HepG2 (cell line): Measurements from ENCODE around the gene ATP11A. TPM values are rescaled to one million over a fixed set of nuclear protein-coding genes. Genes with fewer than 3 reads are reported as not detected.

Experiments
- ATAC-seq: fragments of 200-7000 bp; cut with Tn5 transposase; 3 replicates; pipeline ENCODE4 v1.9.1; 2020; ENCODE audit warnings: mild to moderate bottlenecking, moderate library complexity
- BruUV-seq: library from RNA; stranded (reverse); fragments of 400-500 nt; replicated peaks from 2 replicates; lab custom pipeline; 2021; lab: Mats Ljungman, UMichigan
- CTCF ChIA-PET: fragments of 300-600 bp; formaldehyde crosslinking; extraction: SDS; loops from one replicate; lab custom pipeline; 2021; ENCODE audit warnings: low total read pairs, inconsistent platforms, low intra/inter-chr PET ratio; lab: Yijun Ruan, JAX
- POLR2A ChIA-PET: fragments of 350-600 bp; sonication (Branson Sonifier 250); formaldehyde crosslinking; loops from one replicate; lab custom pipeline; 2020; ENCODE audit warnings: antibody characterized with exemption, inconsistent platforms; lab: Yijun Ruan, JAX
- DNase-seq: peaks from one replicate; pipeline ENCODE4 v3.0.0-alpha.2; 2015; ENCODE audit warnings: low spot score
- FAIRE-seq: peaks from 3 replicates; lab custom pipeline; 2011; peaks lifted over from hg19 to GRCh38; lab: Jason Lieb, UNC
- H2AFZ ChIP-seq: one replicate; pipeline ENCODE4 v1.6.1; 2011; ENCODE audit warnings: low read length, inconsistent platforms
- H3K27ac ChIP-seq: fragments of 300-600 bp; 3 replicates; pipeline ENCODE4 v1.8.0; 2011; ENCODE audit warnings: mixed run types, mild to moderate bottlenecking, mixed read lengths, low read length, inconsistent platforms; ENCODE audit not compliant: insufficient read depth; ENCODE audit errors: extremely low read length
- H3K27me3 ChIP-seq, 2 experiments: fragments of 200-600 bp in 1 of 2; 2 replicates in 1 of 2; 3 replicates in 1 of 2; pipeline versions ENCODE4 v1.6.0 to v1.8.0; 2011; ENCODE audit warnings: low read length in 2 of 2, mild to moderate bottlenecking in 2 of 2, moderate library complexity in 2 of 2, inconsistent platforms in 1 of 2; ENCODE audit not compliant: insufficient read depth in 2 of 2, control insufficient read depth in 1 of 2
- H3K36me3 ChIP-seq, 2 experiments: fragments of 200-600 bp in 1 of 2; replicated peaks in 1 of 2; 2 replicates in 1 of 2; 3 replicates in 1 of 2; pipeline versions ENCODE4 v1.5.1 to v1.8.0; 2011; ENCODE audit warnings: low read length in 2 of 2, inconsistent platforms in 1 of 2; ENCODE audit not compliant: insufficient read depth in 2 of 2, control insufficient read depth in 1 of 2
- H3K4me1 ChIP-seq: 2 replicates; pipeline ENCODE4 v1.5.1; 2012; ENCODE audit warnings: low read length, inconsistent platforms; ENCODE audit not compliant: insufficient read depth
- H3K4me2 ChIP-seq: 2 replicates; pipeline ENCODE4 v1.6.0; 2011; ENCODE audit warnings: low read depth, low read length, inconsistent platforms
- H3K4me3 ChIP-seq, 3 experiments: fragments of 200-600 bp in 1 of 3; sonication (generic), shearing (Covaris generic) in 1 of 3; replicated peaks in 1 of 3; 2 replicates each; pipeline ENCODE4 v1.5.1; 2011 to 2016; ENCODE audit warnings: low read length in 3 of 3, inconsistent platforms in 2 of 3, low read depth in 2 of 3, mild to moderate bottlenecking in 2 of 3, control low read depth in 1 of 3, mixed read lengths in 1 of 3; ENCODE audit not compliant: insufficient read depth in 1 of 3
- H3K79me2 ChIP-seq: one replicate; pipeline ENCODE4 v1.6.1; 2011; ENCODE audit warnings: low read length, inconsistent platforms; ENCODE audit not compliant: insufficient read depth
- H3K9ac ChIP-seq: 2 replicates; pipeline ENCODE4 v1.6.0; 2011; ENCODE audit warnings: mild to moderate bottlenecking, low read depth, low read length, inconsistent platforms; ENCODE audit not compliant: insufficient read depth
- H3K9me3 ChIP-seq: 2 replicates; pipeline ENCODE4 v1.5.1; 2012; ENCODE audit warnings: mild to moderate bottlenecking, low read length
- H4K20me1 ChIP-seq: 2 replicates; pipeline ENCODE4 v1.6.0; 2011; ENCODE audit warnings: inconsistent platforms, mild to moderate bottlenecking, low read length, moderate library complexity; ENCODE audit not compliant: insufficient read depth
- ARNTL ChIP-seq: sonication (generic); formaldehyde crosslinking; IDR thresholded peaks from 2 replicates; pipeline ENCODE4 v1.4.0; 2020; ENCODE audit warnings: mild to moderate bottlenecking, missing genetic modification reagents
- CEBPB ChIP-seq: IDR thresholded peaks from 2 replicates; pipeline ENCODE4 v1.6.1; 2011; ENCODE audit warnings: low read depth, low read length, improper control_type of control experiment, borderline replicate concordance
- HMGA1 ChIP-seq: sonication (generic); formaldehyde crosslinking; conservative IDR thresholded peaks from 2 replicates; pipeline ENCODE4 v1.4.0; 2020; ENCODE audit warnings: missing genetic modification reagents
- TRIM24 ChIP-seq: sonication (generic); formaldehyde crosslinking; IDR thresholded peaks from 2 replicates; pipeline ENCODE4 v1.8.0; 2022; ENCODE audit warnings: mild to moderate bottlenecking, missing genetic modification reagents
- ZBTB7A ChIP-seq: sonication (generic); formaldehyde crosslinking; IDR thresholded peaks from 2 replicates; pipeline ENCODE4 v1.8.0; 2022; ENCODE audit warnings: mild to moderate bottlenecking, missing genetic modification reagents
- ZKSCAN5 ChIP-seq: sonication (generic); formaldehyde crosslinking; IDR thresholded peaks from 2 replicates; pipeline ENCODE4 v1.5.1; 2020; ENCODE audit warnings: mild to moderate bottlenecking, missing genetic modification reagents
- ZNF790 ChIP-seq: sonication (generic); formaldehyde crosslinking; IDR thresholded peaks from 2 replicates; pipeline ENCODE4 v1.8.0; 2022; ENCODE audit warnings: missing genetic modification reagents, mild to moderate bottlenecking, borderline replicate concordance
- ZNF879 ChIP-seq: sonication (generic); formaldehyde crosslinking; IDR thresholded peaks from 2 replicates; pipeline ENCODE4 v1.8.1; 2023; ENCODE audit warnings: missing genetic modification reagents
- WGBS: methylation state at CpG from one replicate; pipeline ENCODE4 v1.1.6; 2017; ENCODE audit warnings: low lambda C conversion rate; 5-methylcytosine and 5-hydroxymethylcytosine counted together
- in situ Hi-C: cut with HindIII; loops from 2 replicates; pipeline ENCODE4 v1.10.0; 2017; ENCODE audit warnings: low pct_unique_long_range_greater_than_20kb; ENCODE audit not compliant: extremely low pct_ligation_motif_present
- intact Hi-C: fragments of 100-400 bp; cut with micrococcal nuclease; formaldehyde crosslinking; loops from one replicate; pipeline ENCODE4 v1.10.0; 2022; ENCODE audit not compliant: unreplicated experiment
- polyA plus RNA-seq, 8 experiments: library from polyadenylated mRNA; depleted of rRNA in 3 of 8; stranded (reverse) in 7 of 8; unstranded in 1 of 8; fragments of >200 nt; fragmentation: Illumina TruSeq in 4 of 8; extraction: Trizol in 4 of 8; gene quantifications; 2 replicates each; pipeline versions ENCODE4 v1.2.1 to v1.2.3, GENCODE V29; 2011 to 2016; ENCODE audit warnings: low read depth in 4 of 8, missing spikeins in 1 of 8, mixed read lengths in 1 of 8; ENCODE audit not compliant: insufficient read depth in 1 of 8
- total RNA-seq, 5 experiments: library from RNA; depleted of rRNA; stranded (reverse); fragments of >200 nt; fragmentation: Illumina TruSeq; extraction: Trizol; gene quantifications; 2 replicates each; pipeline ENCODE4 v1.2.3, GENCODE V29; 2016; ENCODE audit warnings: low read depth in 1 of 5
- TF ChIP-seq, protein P1 (sequence below): sonication (generic); formaldehyde crosslinking; IDR thresholded peaks from 2 replicates; pipeline ENCODE4 v1.8.1; 2023; ENCODE audit warnings: mild to moderate bottlenecking, missing genetic modification reagents, borderline replicate concordance
- TF ChIP-seq, protein P2 (sequence below): sonication (generic); formaldehyde crosslinking; IDR thresholded peaks from 2 replicates; pipeline ENCODE4 v1.4.0; 2020; ENCODE audit warnings: missing genetic modification reagents

Gene ATP11A
- total and polyA plus RNA-seq, 2 of the 13 experiments (the other 11 are each of a cell fraction or from before 2014, with no cell fraction given) = 18.4 to 20.1 TPM

DNA sequence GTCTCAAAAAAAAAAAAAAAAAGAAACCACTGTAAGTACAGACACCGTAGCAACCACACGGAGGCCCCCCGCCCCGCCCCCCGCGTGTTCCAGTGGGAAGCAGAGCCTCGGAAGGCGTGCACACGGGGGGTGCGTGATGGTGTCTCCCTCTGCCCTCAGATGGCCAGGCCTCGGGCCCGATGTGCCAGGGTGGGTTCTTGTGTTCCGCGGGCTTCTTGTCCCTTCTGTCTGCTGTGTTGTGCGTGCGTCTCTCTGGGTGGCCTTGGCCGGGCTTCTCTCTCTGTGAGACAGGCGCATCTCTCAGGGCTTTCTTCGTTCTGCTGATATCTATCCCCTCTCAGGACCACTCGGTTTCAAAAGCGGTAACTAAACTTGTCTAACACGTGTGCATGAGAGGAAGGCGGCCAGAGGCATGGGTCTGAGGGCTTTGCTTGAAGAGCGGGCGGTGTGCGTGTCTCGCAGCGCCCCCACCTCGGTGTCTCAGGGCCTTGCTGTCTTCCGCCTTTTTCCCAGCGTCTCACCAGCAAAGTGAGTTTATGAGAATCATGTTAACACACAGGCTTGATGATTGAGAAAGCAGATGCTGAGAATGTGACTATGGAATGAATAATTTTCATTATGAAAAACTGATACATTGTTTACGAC is 12.6 kb downstream of the ATP11A start (continued):
- TF ChIP-seq ZKSCAN5 (CRISPR knock-in tag) (no peak), TRIM24 (no peak)

DNA sequence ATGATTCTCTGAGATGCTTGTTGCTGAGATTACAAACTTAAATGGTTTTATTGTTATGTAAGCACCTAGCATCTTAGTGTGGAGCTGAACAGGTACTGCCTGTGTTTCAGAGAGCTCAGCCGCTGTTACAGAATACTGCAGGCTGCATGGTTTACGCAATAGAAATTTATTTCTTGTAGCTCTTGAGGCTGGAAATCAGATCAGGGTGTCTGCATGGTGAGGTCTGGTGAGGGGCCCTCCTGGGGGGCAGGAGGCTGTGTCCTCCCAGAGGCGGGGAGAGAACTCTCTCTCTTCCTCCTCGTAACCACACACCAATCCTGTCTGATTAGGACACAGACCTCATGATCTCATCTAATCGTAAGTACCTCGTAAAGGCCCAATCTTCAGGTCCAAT is 13.1 kb downstream of the ATP11A start:
- Histone ChIP-seq H3K27me3 (no peaks in the 10 kb centered on the region), H3K4me1 (peaks cover 40% of the 10 kb centered on the region), H3K79me2 (peaks cover 96% of the 10 kb centered on the region), H3K27ac (no peak overlapping the region), H3K4me2 (no peak overlapping the region), H4K20me1 (peaks cover 77% of the 10 kb centered on the region), H3K9me3 (no peaks in the 10 kb centered on the region), H3K9ac (no peak overlapping the region), H3K4me3 (no peak overlapping the region), H3K36me3 (peaks cover 12 to 29% of the 10 kb centered on the region in 2 experiments), H2AFZ (no peak overlapping the region)
- BruUV-seq = no TSS peak
- FAIRE-seq = no peak
- TF ChIP-seq, protein P1, sequence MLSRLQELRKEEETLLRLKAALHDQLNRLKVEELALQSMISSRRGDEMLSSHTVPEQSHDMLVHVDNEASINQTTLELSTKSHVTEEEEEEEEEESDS (CRISPR knock-in tag) = no peak
- TF ChIP-seq CEBPB = 0 out of 2 replicates have a peak, but pooled peaks have one; percentile 23
- intact Hi-C loops = no loop called here
- no peak for DNase-seq
- no peak for ATAC-seq
- in situ Hi-C loops = no loop called here
- POLR2A ChIA-PET = no interaction called here
- CTCF ChIA-PET = no interaction called here
- WGBS = 92% methylated on average over 5 of the region's 6 CpGs

DNA sequence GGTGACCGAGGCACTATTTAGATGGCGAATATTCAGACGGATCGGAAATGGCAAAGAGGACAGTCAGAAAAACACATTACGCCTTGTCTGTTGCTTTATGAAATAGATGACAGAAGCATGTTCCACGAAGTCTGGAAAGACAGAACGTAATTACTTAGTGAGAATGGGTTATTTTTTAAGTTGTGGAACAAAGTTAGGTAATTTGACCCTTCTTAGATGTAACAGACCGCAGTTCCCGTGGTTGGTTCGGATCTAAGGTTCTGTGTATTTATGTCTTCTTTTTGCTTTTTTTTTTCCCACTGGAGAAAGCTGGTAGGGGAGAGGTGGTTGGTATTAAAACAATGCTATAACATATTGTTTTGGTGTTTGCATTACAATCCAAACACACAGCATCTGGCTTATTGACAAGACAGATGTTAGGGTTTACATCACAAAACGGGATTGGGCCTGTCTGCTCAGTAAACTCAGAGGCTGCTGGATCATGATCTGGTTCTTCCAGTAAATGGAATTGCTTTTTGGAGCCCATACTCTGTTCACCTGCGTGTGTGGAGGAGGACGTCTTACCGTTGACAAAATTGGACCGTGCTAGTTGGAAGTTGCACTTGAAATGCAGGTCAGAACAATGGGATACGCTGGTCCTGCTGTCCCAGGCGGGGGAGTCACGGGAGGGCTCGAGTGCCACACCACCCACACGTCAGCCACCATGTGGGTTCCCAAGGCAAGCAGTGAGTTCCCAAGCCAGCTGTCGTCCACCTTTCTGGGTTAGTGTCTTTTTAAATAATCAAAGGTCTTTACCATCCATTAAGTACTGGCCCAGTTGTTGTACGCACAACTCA is 13.8 kb downstream of the ATP11A start:
- H3K27ac ChIP-seq = no peak overlapping the region
- in situ Hi-C loops (no loop called here), intact Hi-C loops (no loop called here)
- H3K4me2 ChIP-seq = no peak overlapping the region
- no peak overlapping the region for H3K9ac ChIP-seq
- POLR2A ChIA-PET = no interaction called here
- peaks cover 12 to 25% of the 10 kb centered on the region in 2 experiments for H3K36me3 ChIP-seq
- no peak for ATAC-seq
- no peaks in the 10 kb centered on the region for H3K9me3 ChIP-seq
- peaks cover 74% of the 10 kb centered on the region for H4K20me1 ChIP-seq
- H3K27me3 ChIP-seq = no peaks in the 10 kb centered on the region
- H3K79me2 ChIP-seq = peaks cover 98% of the 10 kb centered on the region
- H3K4me3 ChIP-seq = no peak overlapping the region
- DNase-seq = no peak
- no peak overlapping the region for H2AFZ ChIP-seq
- no TSS peak for BruUV-seq
- FAIRE-seq = no peak
- CTCF ChIA-PET = no interaction called here
- WGBS = 95% methylated on average over 21 of the region's 22 CpGs
- peaks cover 34% of the 10 kb centered on the region for H3K4me1 ChIP-seq
- TF ChIP-seq, protein P2, sequence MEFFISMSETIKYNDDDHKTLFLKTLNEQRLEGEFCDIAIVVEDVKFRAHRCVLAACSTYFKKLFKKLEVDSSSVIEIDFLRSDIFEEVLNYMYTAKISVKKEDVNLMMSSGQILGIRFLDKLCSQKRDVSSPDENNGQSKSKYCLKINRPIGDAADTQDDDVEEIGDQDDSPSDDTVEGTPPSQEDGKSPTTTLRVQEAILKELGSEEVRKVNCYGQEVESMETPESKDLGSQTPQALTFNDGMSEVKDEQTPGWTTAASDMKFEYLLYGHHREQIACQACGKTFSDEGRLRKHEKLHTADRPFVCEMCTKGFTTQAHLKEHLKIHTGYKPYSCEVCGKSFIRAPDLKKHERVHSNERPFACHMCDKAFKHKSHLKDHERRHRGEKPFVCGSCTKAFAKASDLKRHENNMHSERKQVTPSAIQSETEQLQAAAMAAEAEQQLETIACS (CRISPR knock-in tag) = no peak
- TF ChIP-seq HMGA1 (CRISPR knock-in tag) (no peak), ZNF879 (CRISPR knock-in tag) (no peak), ARNTL (no peak), ZNF790 (CRISPR knock-in tag) (no peak), ZBTB7A (CRISPR knock-in tag) (no peak)
